Measurements from ENCODE around the gene COQ5. TPM values are rescaled to one million over a fixed set of nuclear protein-coding genes. Genes with fewer than 3 reads are reported as not detected.

COQ5 gene
- total RNA-seq, 3 donors from 2014 or later, result 26.2 to 33.0 (median 26.5) TPM

DNA sequence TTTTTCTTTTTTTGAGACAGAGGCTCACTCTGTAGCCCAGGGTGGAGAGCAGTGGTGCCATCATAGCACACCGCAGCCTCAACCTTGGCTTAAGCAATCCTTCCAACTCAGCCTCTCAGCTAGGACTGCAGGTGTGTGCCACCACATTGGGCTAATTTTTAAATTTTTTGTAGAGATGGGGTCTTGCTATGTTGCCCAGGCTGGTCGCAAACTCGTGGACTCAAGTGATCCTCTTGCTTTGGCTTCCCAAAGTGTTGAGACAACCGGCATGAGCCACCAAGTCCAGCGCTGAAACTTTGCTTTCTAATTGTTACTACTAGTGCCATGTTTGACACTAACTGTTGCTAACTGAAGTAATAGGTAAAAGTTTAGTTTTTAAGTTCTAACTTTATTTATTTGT lies 13.2 kb upstream of the COQ5 start:
- intact Hi-C loops (cut with DNase I; ENCODE audit: low total_unique reads), result no loop called here
- H3K9me3 ChIP-seq, result no peaks in the 10 kb centered on the region
- no peak for DNase-seq (ENCODE audit: low spot score in 2 of 2)
- H3K27ac ChIP-seq, result no peak overlapping the region
- no peaks in the 10 kb centered on the region for H3K27me3 ChIP-seq
- no peaks in the 10 kb centered on the region for H3K36me3 ChIP-seq
- H3K4me1 ChIP-seq, result peaks cover under 1 to 19% of the 10 kb centered on the region in 2 donors
- TF ChIP-seq POLR2AphosphoS5 (IDR thresholded peaks at IDR 0.05) (no peak), POLR2A (IDR thresholded peaks at IDR 0.05) (no peak)
- TF ChIP-seq, protein P1, sequence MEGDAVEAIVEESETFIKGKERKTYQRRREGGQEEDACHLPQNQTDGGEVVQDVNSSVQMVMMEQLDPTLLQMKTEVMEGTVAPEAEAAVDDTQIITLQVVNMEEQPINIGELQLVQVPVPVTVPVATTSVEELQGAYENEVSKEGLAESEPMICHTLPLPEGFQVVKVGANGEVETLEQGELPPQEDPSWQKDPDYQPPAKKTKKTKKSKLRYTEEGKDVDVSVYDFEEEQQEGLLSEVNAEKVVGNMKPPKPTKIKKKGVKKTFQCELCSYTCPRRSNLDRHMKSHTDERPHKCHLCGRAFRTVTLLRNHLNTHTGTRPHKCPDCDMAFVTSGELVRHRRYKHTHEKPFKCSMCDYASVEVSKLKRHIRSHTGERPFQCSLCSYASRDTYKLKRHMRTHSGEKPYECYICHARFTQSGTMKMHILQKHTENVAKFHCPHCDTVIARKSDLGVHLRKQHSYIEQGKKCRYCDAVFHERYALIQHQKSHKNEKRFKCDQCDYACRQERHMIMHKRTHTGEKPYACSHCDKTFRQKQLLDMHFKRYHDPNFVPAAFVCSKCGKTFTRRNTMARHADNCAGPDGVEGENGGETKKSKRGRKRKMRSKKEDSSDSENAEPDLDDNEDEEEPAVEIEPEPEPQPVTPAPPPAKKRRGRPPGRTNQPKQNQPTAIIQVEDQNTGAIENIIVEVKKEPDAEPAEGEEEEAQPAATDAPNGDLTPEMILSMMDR (IDR thresholded peaks at IDR 0.05), result no peak
- H3K4me3 ChIP-seq, result no peak overlapping the region

DNA sequence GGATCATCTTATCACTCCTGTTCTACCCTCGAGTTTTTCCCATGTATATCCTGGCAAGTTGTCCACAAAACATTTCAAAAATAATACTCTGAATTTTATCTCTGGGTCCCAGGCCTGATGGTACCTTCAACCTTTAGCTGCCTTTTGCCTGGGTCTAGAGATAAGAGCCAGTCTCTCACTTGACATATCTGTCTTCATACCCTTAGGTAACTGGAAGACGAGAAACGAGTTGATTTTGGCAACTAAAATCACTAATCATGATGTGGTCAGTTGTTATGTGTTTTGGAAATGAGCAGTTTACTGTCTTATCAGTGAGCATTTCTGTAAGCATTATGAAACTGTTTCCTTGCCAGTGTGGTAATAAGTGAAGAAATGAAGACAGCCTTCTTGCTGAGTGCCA lies 11.5 kb upstream of the COQ5 start:
- DNase-seq (ENCODE audit: low spot score in 2 of 2), result no peak
- TF ChIP-seq POLR2A (IDR thresholded peaks at IDR 0.05) (no peak), POLR2AphosphoS5 (IDR thresholded peaks at IDR 0.05) (no peak)
- TF ChIP-seq, protein P1 (IDR thresholded peaks at IDR 0.05), result no peak
- no peaks in the 10 kb centered on the region for H3K9me3 ChIP-seq
- intact Hi-C loops (cut with DNase I; ENCODE audit: low total_unique reads), result no loop called here
- H3K27me3 ChIP-seq, result no peaks in the 10 kb centered on the region
- peaks cover 5 to 27% of the 10 kb centered on the region in 2 donors for H3K4me1 ChIP-seq
- no peaks in the 10 kb centered on the region for H3K36me3 ChIP-seq
- H3K4me3 ChIP-seq, result no peak overlapping the region
- H3K27ac ChIP-seq, result peak overlapping the region; percentile 72 to 98

DNA sequence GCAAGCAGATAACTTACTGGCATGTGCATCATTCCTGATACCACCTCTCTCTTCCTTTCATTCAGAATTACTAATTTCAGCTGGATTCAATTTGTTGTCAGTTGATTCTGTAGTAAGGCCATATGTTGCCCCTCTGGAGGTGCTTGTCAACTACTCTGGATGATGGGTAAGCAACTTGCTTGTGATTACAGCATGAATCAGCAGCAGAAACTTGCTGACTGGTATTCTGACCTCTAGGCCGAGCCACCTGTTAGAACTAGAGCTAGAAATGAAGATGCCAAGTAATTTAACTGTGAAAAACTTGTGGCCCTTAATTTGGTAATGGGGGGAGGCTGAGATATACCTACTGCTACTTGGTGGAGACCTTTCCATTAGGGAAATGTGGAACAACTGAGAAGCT lies 10.3 kb upstream of the COQ5 start:
- intact Hi-C loops (cut with DNase I; ENCODE audit: low total_unique reads), result no loop called here

DNA sequence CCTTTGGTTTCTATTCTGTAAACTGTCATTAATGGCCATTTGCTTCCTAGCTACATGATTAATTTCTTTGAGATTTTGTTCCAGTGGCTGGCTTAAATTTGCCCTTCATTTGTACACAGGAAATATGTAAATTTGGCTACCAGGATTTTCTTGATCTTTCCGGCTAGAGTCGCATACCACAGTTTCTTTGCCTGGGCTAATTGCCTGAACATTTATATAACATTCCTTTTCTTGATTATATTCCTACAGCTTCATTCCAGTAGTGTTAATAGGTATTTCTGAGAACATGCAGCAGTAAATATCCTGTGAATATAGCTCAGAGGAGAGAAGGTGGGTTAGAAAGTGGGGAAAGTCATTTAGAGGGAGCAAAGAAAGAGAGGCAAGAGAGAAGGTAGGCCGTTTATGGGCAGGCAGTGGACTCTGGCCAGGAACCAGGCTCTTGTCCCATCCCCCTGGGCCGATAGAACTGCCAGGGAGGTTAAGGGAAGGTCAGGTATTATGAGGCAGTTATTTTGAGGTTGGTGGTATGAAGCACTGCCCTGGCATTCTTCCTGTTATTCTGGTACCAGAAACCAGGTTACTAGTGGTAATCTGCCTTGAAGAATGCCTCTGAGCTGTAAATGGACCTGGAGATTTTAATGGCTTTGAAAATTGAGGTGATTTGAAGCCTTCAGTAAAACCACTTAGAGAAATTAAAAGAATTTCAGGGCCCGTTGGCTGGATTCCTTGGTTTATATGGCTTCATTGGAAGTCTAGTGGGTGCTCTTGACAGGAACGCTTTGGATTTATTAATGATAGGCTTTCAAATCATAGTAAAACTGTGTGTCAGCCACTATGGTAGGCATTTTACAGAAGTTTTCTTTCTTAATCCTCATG lies 9.6 kb upstream of the COQ5 start:
- DNase-seq (ENCODE audit: low spot score in 2 of 2), result peak in 1 of 2 donors; percentile 64
- H3K4me1 ChIP-seq, result peaks cover 5 to 27% of the 10 kb centered on the region in 2 donors
- no peaks in the 10 kb centered on the region for H3K9me3 ChIP-seq
- peak overlapping the region in 2 of 3 donors; percentile 90 to 99 for H3K4me3 ChIP-seq
- H3K36me3 ChIP-seq, result no peaks in the 10 kb centered on the region
- peak overlapping the region; percentile 95 to 98 for H3K27ac ChIP-seq
- no peaks in the 10 kb centered on the region for H3K27me3 ChIP-seq
- intact Hi-C loops (cut with DNase I; ENCODE audit: low total_unique reads), result no loop called here
- peak in 2 of 3 donors; percentile 48 to 52 for TF ChIP-seq POLR2AphosphoS5 (IDR thresholded peaks at IDR 0.05)
- TF ChIP-seq, protein P1 (IDR thresholded peaks at IDR 0.05), result no peak

More for the DNA sequence above, 10.3 kb upstream of the COQ5 start:
- no peak overlapping the region for H3K4me3 ChIP-seq
- H3K4me1 ChIP-seq, result peaks cover 5 to 27% of the 10 kb centered on the region in 2 donors
- H3K27ac ChIP-seq, result peak overlapping the region; percentile 95 to 98
- no peak for DNase-seq (ENCODE audit: low spot score in 2 of 2)
- TF ChIP-seq, protein P1 (IDR thresholded peaks at IDR 0.05), result no peak
- no peaks in the 10 kb centered on the region for H3K36me3 ChIP-seq
- H3K9me3 ChIP-seq, result no peaks in the 10 kb centered on the region
- H3K27me3 ChIP-seq, result no peaks in the 10 kb centered on the region

DNA sequence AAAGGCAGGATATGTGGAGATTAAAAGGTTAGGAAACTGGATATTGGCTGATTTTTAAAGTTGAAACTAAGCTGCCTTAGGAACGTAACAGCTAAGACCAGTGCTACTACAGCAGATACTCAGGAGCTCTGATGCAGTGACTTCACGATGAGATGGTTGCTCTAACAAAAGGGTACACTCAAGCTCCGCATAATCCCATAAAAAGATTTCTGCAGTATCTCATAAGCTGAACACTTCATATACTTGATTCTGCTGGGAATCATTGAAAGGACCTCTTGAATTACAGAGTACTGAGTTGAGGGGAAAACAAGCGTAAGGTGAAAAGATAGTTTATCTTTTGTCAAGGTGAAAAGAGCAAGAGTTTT lies 8.9 kb upstream of the COQ5 start:
- intact Hi-C loops (cut with DNase I; ENCODE audit: low total_unique reads), result no loop called here
- Histone ChIP-seq H3K27ac (peak overlapping the region; percentile 95 to 98), H3K4me1 (peaks cover 5 to 27% of the 10 kb centered on the region in 2 donors)

More for the DNA sequence above, 8.9 kb upstream of the COQ5 start:
- no peak for DNase-seq (ENCODE audit: low spot score in 2 of 2)
- Histone ChIP-seq H3K27me3 (no peaks in the 10 kb centered on the region), H3K4me3 (peak overlapping the region in 2 of 3 donors; percentile 90 to 99), H3K9me3 (no peaks in the 10 kb centered on the region), H3K36me3 (no peaks in the 10 kb centered on the region)
- TF ChIP-seq POLR2AphosphoS5 (IDR thresholded peaks at IDR 0.05) (no peak), POLR2A (IDR thresholded peaks at IDR 0.05) (no peak)
- TF ChIP-seq, protein P1 (IDR thresholded peaks at IDR 0.05), result no peak

Measured in breast epithelium (tissue), 4 donors.